ENCODE measurements around the gene GARS1.

Gene GARS1

DNA sequence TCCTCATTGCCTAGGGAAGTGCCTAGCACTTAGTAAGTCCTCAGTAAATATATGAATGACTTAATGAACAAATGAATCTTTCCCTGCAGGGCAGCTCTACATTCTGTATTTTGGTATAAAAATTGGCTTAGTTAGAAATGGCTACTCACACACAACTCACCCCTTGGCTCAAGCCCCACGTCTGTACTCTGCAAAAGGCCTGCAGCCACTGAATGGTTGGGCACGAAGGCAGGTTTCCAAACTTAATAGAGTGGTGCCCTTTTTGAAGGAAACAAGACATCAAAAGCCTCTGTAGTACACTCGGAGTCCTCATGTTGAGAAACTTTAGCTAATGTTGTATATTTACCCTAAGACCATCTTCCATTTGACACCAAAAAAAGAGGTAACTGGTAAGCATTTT, 51.0 kb downstream of the GARS1 start:
- CTCF ChIA-PET = no interaction called here
- POLR2A ChIA-PET = no interaction called here
- TF ChIP-seq, protein P1, sequence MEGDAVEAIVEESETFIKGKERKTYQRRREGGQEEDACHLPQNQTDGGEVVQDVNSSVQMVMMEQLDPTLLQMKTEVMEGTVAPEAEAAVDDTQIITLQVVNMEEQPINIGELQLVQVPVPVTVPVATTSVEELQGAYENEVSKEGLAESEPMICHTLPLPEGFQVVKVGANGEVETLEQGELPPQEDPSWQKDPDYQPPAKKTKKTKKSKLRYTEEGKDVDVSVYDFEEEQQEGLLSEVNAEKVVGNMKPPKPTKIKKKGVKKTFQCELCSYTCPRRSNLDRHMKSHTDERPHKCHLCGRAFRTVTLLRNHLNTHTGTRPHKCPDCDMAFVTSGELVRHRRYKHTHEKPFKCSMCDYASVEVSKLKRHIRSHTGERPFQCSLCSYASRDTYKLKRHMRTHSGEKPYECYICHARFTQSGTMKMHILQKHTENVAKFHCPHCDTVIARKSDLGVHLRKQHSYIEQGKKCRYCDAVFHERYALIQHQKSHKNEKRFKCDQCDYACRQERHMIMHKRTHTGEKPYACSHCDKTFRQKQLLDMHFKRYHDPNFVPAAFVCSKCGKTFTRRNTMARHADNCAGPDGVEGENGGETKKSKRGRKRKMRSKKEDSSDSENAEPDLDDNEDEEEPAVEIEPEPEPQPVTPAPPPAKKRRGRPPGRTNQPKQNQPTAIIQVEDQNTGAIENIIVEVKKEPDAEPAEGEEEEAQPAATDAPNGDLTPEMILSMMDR (IDR thresholded peaks at IDR 0.05; ENCODE audit: control extremely low read depth, extremely low read depth, low read depth, missing control alignments) = no peak
- DNase-seq (ENCODE audit: extremely low spot score) = no peak

DNA sequence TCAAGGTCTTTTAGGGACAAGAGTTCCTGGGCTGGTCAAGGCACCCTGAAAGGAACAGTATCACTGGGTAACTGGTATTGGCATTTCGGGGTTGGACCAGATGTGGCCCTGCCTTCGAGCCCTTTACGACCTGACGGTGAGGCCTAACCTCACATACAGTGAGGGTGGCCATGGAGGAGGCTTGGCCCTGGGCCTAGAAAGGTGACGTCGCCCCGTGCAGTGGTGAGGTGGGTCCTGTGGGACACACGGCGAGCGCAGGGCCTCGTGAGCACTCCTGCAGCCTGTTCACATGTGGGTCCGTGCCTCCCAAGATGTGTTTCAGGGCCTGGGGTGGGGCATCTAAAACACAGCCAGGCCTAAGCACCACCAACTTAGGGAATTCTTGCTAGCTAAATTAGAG, 51.5 kb downstream of the GARS1 start:
- CTCF ChIA-PET = no interaction called here
- DNase-seq (ENCODE audit: extremely low spot score) = no peak
- POLR2A ChIA-PET = no interaction called here
- TF ChIP-seq, protein P1 (IDR thresholded peaks at IDR 0.05; ENCODE audit: control extremely low read depth, extremely low read depth, low read depth, missing control alignments) = no peak

DNA sequence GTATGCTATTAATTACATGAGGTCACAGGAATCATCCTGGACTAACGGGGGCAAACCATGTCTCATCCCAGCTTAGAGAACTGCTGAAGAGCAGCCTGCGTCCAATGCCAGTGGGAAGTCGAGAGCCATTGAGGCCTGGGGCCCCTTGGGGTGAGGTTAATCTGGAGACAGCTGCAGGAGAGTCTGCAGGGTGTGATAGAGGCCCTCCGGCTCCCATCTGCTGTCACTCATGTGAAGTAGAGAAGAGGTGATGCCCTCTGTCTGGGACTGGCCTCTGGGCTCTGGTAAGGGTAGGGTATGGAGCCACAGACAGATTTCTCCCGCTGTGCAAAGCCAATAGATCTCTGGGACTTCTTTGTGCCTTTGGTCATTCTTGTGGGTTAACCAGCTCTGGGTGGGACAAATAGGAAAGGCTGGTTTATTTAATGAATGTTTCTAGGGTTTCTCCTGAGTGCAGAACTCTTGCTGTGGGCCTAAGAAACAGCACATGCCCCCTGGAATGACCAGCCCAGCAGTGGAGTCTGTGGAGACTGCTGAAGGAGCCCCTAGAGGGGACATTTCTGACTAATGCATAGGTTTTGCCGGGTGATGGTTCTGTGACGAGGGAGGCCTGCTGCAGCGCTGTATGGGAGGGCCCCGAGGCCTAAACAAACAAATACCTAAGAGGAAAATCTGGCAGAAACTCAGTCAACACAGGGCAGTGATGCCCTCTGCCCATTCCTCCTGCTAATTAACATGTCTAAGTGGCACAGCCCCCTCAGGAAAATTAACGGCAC, 53.1 kb downstream of the GARS1 start:
- TF ChIP-seq, protein P1 (IDR thresholded peaks at IDR 0.05; ENCODE audit: control extremely low read depth, extremely low read depth, low read depth, missing control alignments) = no peak
- no peak for DNase-seq (ENCODE audit: extremely low spot score)
- CTCF ChIA-PET = no interaction called here
- POLR2A ChIA-PET = no interaction called here

DNA sequence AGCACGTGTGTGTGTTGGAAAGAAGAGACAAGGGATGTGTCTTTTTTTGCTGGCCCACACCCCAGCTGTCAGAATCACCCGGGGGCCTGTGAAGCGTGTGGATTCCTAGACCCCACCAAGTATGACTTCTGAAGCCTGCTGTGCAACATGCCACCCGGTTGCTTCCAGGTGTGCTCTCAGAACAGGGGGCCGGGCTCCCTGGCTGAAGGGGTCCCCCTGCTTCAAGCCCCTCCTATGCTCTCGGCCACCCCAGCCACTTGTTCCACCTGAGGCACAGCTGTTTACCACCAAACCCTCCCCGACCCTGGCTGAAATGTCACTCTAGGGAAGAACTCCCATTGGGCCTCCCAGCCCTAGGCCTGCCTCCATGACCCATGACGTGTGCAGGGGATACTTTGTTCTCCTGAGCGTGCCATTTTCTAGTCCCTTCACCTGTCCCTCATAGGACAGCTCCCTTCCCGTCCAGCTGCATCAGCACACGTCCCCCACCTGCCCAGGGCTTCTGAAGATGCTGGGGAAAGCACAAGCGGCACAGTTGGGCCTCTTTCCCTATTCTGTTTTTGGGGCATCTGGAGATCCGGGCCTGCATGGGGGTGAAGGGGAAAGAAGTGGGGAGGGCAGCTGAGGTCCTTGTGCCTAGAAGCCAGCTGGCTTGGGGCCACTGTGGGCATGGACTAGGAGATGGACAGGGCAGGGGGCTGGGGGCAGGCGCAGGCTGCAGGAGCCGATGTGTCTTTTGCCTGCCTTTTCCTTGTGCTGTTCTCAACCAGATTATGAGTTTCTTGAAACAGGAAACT, 54.3 kb downstream of the GARS1 start:
- TF ChIP-seq, protein P1 (IDR thresholded peaks at IDR 0.05; ENCODE audit: control extremely low read depth, extremely low read depth, low read depth, missing control alignments) = no peak
- ChIA-PET CTCF (no interaction called here), POLR2A (no interaction called here)
- DNase-seq (ENCODE audit: extremely low spot score) = no peak

DNA sequence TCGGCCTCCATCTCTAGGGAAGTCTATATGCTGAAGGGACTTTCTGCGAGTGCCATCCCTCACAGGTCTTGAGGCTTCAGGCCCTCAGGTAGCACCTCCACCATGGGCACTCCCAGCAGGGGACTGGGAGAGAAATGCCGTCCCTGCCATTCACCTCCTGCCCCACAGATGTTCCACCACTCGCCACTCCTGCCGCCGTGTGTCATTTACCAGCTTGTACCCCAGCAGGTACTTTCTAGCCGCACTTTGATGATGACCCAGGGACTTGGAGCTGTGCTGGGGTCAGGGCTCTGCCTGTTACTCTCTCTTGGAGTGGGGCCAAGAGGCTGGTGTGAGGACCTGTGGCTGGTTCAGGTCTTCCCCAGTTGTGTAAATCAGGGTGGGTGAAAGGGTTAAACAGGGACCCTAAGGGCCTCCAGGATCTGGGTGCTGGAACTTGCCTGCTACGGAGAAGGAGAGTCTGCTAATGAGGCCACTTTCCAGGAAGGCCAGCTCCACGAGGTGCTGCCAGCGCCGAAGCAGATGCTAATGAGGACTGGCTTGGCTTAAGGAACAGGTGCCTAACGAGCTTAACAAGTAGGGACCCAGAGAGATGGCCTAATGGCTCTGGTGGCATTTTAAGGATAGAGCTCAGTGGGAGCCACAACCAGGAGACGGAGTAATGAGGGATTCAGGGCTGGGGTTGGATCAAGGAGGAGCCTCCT, 55.2 kb downstream of the GARS1 start:
- TF ChIP-seq, protein P1 (IDR thresholded peaks at IDR 0.05; ENCODE audit: control extremely low read depth, extremely low read depth, low read depth, missing control alignments) = no peak
- ChIA-PET POLR2A (no interaction called here), CTCF (no interaction called here)
- DNase-seq (ENCODE audit: extremely low spot score) = no peak

DNA sequence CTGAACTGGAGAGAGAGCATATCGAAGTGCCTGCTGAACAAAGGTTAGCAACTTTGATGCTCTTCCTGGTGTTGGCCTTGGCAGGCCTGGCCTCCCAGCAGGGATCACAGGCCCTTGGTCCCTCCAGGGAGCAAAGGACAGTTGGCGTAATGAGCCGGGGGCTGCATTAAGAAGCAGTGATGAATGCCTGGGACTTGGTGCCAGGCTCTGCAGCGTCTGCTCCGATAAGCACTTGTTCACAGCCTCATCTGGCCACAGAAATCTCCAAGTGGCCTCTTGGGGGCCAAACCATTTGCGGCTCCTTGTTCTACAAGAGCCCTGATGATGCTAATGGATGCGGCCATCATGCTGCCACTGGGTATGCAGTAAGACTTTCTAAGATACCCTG, 55.7 kb downstream of the GARS1 start:
- DNase-seq (ENCODE audit: extremely low spot score) = no peak
- TF ChIP-seq, protein P1 (IDR thresholded peaks at IDR 0.05; ENCODE audit: control extremely low read depth, extremely low read depth, low read depth, missing control alignments) = no peak
- POLR2A ChIA-PET = no interaction called here
- CTCF ChIA-PET = no interaction called here
